Right kidney (tissue), 1 donor: Measurements from ENCODE around the gene ITFG1.
"Not testable (repeated sequence)": the region's sequence is repeated elsewhere in the genome, so short reads cannot be mapped to it uniquely, and the experiment has no call there.

Source experiments
- DNase-seq: peaks from one replicate; pipeline ENCODE4 v3.0.0-alpha.2; 2016

The ITFG1 gene

GRCh38 chr16:47156680-47157215 is 304.1 kb downstream of the ITFG1 start:
- DNase-seq, result no peak

GRCh38 chr16:47152501-47152900 is 308.4 kb downstream of the ITFG1 start:
- not testable (repeated sequence) for DNase-seq

- no peak for DNase-seq
Observed at GRCh38 chr16:47150067-47150466, 310.8 kb downstream of the ITFG1 start.

GRCh38 chr16:47144559-47144877 is 316.3 kb downstream of the ITFG1 start:
- no peak for DNase-seq

DNA sequence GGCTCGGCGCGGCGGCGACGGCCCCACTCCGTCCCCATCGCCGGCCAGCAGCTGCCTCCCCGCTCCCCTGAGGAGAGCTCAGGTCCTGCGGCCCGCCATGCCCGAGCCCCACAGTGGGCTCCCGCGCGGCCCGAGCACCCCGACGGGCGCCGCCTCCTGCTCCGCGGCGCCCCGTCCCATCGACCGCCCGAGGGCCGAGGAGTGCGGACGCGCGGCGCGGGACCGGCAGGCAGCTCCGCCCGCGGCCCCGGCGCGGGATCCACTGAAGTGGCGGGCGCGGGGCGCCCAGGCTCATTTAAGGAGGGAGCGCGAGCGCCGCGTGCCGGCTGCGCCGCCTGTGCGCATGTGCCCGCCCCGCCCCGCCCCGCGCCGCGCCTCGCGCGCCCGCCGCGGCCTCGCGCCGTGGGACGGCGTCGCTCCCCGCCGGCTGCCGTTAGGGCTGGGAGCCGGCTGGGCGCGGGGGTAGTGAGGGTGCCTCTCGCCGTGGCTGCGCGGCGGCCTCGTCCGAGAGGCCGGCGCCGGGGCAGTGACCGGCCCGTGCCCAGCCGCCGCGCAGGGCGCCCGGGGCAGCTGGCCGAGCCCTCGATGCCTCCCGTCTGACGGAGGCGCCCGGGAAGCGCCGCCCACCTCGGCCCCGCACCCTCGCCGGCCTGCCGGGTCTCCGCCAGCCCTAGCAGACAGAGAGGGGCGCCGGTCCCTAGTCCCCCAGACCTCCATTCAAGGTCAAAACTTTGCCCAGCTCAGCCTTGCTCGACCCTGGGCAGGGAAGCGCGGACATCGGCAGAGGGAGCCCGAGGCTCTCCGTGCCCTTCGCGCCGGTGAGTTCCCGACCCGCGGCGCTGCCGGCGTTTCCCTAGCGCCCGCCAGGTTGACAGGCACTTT is 316.9 kb downstream of the ITFG1 start, which contains the start of gene NETO2:
Gene NETO2 (minus strand): TSS at position 269 of the 882 bp plus-strand sequence. CDS start 333 bp downstream, outside the sequence.
- DNase-seq, result peak; percentile 85

DNA sequence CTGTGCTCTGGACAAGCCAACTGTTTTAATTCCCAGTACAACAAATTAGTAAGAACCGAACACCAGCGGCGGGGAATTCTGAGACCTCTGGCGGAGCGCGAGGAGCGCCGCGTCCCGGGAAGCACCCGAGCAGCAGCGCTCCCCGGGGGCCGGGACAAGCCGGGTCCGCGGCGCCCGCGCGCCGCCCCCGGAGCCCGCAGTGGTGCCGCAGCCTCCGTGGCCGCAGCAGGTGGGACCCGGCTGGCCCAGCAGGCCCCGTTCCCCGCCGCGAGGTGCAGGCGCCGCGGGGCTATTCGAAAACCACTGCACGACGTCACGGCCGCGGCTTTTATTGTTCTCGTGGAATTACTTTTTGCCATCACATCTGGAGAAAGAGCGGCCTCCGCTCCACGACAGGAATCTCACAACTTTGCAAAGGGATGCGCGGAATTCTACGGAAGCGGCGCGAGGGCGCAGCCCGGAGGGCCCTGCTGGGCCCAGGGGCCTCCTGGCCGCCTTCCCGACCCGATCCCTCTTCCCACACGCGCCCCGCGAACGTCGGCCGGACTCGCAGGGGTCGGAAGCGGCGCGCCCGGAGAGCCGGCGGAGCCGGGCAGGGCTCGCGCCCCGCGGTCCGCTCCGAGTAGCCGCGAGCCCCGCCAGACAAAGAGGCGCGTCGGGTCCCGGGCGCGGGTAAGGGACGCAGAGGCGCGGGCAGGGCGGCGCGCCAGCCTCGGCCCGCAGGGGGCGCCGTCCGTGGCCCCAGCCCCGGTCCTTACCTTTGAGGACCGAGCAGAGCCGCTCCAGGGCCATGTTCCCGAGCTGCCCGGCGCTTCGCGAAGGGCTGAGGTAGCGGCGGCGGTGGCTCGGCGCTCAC is 317.8 kb downstream of the ITFG1 start:
- DNase-seq, result peak; percentile 93

- no peak for DNase-seq
Observed at GRCh38 chr16:47142486-47142820, 318.4 kb downstream of the ITFG1 start.

DNA sequence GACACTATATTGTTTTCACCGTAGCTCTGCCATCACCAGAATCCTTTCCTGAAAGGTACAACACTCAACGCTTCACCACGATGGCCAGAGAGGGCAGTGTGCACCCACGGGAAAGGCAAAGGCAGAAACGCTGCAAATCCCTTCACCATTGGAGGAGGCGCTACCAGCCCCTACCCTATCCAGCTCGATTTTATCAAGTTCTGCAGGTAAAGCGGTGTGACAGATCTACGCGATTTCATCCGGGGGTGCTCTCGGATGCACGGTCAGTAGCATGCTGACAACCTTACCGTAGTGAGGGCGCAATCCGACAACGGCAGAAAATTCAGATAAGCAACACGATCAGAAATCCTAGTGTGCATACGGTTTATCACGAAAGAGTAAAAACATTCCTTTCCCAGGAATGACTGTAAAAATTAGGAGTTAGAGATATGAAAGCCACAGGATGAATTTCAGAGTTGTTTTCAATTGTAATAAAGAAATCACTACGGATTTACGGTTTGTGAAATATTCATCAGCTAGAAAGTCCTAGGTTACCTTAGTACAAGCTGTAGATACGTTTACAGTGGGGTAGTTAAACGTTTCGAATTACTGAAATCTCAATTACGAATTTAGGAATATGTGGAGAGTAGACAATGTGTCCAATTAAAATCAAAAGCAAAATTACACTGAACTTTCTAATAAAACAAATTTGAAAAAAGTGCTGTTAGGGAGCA is 318.9 kb downstream of the ITFG1 start:
- peak; percentile 61 for DNase-seq

DNA sequence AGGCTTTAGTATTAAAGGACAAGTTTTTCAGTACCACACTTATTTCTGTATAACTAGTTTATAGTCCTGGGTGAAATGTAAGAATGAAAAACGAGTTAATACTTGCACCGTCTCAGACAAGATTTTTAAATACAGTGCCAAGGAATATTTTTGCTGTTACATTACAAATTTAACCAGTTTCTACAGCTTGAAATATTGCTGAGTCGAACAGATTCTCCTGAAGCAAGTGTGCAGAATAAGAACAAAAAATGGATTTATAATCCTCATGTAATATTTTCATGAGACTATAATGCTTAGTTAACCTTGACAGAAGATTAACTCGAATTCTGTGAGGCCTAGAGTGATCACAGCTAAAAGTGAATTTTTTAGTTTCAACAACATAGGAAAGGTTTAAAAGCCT is 320.2 kb downstream of the ITFG1 start:
- no peak for DNase-seq

DNA sequence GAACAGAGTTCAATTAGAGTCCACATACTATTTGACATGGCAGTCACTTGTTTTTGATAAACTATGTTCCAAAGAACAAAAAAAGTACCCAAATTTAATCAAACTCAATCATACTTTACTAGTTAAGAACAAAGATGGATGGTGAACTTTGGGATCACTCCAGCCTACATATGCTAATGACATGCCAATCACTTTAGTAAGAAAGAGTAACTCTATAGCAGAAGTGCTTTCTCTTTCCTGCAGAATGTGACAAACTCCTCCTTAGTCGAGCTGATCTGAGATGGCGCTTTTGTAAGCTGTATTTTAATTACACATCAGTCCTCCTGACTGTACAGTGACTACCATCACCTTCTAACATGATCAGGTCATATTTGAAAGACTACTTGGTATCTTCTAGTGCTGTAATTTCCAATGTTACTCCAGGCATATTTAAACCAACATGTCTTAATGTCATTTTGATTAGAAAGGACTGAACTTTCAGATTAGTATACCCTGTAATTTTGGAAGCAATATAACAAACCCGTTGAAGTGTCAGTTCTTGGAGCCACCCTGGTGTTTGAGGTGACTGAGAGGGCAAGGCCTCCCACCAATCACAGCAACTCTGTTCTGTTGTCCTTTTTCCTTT is 321.2 kb downstream of the ITFG1 start:
- no peak for DNase-seq

DNA sequence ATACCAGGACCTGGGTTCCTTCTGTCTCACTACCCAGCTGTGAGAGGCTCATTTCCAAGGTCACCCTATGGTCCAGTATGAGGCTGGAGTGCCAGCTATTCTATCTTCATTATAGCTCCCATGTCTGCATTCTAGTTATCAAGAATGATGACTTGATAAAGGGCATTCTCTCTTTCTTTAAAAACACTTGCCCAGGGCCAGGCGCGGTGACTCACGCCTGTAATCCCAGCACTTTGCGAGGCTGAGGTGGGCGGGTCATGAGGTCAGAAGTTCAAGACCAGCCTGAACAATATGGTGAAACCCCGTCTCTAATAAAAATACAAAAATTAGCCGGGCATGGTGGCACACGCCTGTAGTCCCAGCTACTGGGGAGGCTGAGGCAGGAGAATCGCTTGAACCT is 322.9 kb downstream of the ITFG1 start:
- DNase-seq, result not testable (repeated sequence)

GRCh38 chr16:47136099-47136842 is 324.6 kb downstream of the ITFG1 start:
- DNase-seq, result no peak

DNA sequence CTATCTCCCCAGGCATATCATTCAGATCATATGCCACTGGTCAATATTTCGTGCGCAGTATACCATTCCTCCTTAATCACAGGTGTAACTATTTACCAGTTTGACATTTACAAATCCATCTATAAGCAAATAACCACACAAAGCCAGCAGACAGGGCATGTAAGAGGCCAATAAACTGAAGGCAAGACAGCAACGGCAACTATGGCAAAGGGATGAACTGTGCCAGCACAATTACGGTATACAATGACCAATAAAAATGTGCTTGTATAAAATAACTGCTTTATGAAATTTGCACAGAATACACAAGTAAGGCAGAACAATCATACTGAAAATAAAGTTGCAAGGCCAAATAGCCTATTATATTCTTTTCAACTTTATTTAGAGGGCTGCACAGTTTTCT is 326.3 kb downstream of the ITFG1 start:
- no peak for DNase-seq

GRCh38 chr16:47132308-47132707 is 328.6 kb downstream of the ITFG1 start:
- no peak for DNase-seq

DNA sequence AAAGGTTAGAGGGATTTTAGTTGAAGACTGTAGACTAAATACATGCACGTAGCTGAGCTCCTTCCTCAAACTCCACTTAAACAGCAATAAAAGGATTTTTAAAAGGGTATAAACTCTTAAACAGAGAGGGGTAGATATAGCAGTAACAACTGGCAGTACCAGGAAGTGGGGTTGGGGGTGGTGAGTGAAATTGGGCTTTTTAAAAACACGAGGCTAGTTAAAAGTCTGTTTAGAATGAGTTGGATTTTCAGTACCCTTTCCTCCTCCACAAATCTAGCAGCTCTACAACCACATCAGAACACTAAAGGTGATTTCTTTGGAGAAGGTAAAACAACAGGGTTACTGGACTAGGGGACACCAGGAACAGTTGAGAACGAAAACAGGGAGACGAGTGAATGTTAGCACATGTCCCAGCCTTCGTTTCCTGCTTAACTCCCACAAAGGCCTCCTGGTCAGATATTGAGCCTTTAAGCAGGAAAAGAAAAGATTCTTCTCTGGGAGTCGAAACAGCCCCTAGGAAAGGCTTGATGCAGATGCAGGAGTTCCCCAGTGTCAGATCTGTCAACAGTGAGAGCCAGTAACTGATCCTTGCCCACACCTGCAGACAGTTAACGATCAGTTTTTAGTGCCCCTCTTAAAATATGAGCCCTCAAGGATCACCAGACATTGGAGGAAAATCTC is 331.0 kb downstream of the ITFG1 start:
- no peak for DNase-seq

GRCh38 chr16:47127541-47127940 is 333.3 kb downstream of the ITFG1 start:
- no peak for DNase-seq

GRCh38 chr16:47125757-47126156 is 335.1 kb downstream of the ITFG1 start:
- DNase-seq, result no peak

DNA sequence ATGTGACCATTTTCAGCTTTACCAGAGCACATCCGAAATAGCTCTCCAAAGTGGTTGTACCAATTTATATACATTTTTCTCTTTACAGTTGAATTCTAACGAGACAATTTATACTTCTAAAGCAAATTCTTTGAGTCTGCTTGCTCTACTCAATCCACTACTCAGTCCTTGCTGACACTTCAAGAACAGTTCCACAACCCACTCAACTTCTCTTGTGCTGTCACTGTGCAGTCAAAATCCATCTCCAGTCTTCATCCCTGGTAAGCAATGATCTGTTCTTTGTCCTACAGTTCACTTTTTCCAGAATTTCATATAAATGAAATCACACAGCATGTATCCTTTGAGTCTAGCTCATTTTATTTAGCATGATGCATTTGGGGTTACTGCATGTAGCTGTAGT is 347.7 kb downstream of the ITFG1 start:
- no peak for DNase-seq

- DNase-seq, result no peak
Observed at GRCh38 chr16:47110939-47111338, 349.9 kb downstream of the ITFG1 start.

- DNase-seq, result no peak
Observed at GRCh38 chr16:47109361-47109760, 351.5 kb downstream of the ITFG1 start.
